ENCODE data around the gene GPRIN2.
"Not testable (repeated sequence)": the region's sequence is repeated elsewhere in the genome, so short reads cannot be mapped to it uniquely, and the experiment has no call there.

GPRIN2 gene

GRCh38 chr10:46556515-46557318 lies at the start of gene GPRIN2:
TSS of gene GPRIN2 (minus strand) at chr10:46556658. CDS start at chr10:46550736, 5,922 bp downstream.
- DNase-seq (ENCODE audit: low read depth in 2 of 2), result no peak

GRCh38 chr10:46600516-46600915 lies 44.1 kb upstream of the GPRIN2 start:
- not testable (repeated sequence) for DNase-seq (ENCODE audit: low read depth in 2 of 2)

- DNase-seq (ENCODE audit: low read depth in 2 of 2), result not testable (repeated sequence)
Measured at GRCh38 chr10:46597616-46598246, 41.3 kb upstream of the GPRIN2 start.

- DNase-seq (ENCODE audit: low read depth in 2 of 2), result not testable (repeated sequence)
Measured at GRCh38 chr10:46596570-46596969, 40.1 kb upstream of the GPRIN2 start.

GRCh38 chr10:46594453-46595063 lies 38.1 kb upstream of the GPRIN2 start:
- not testable (repeated sequence) for DNase-seq (ENCODE audit: low read depth in 2 of 2)

- not testable (repeated sequence) for DNase-seq (ENCODE audit: low read depth in 2 of 2)
Measured at GRCh38 chr10:46593307-46593706, 36.8 kb upstream of the GPRIN2 start.

GRCh38 chr10:46591053-46591452 lies 34.6 kb upstream of the GPRIN2 start:
- DNase-seq (ENCODE audit: low read depth in 2 of 2), result not testable (repeated sequence)

GRCh38 chr10:46589589-46589988 lies 33.1 kb upstream of the GPRIN2 start:
- not testable (repeated sequence) for DNase-seq (ENCODE audit: low read depth in 2 of 2)

GRCh38 chr10:46588221-46588620 lies 31.8 kb upstream of the GPRIN2 start:
- DNase-seq (ENCODE audit: low read depth in 2 of 2), result not testable (repeated sequence)

GRCh38 chr10:46587546-46587945 lies 31.1 kb upstream of the GPRIN2 start:
- DNase-seq (ENCODE audit: low read depth in 2 of 2), result not testable (repeated sequence)

GRCh38 chr10:46585246-46585645 lies 28.8 kb upstream of the GPRIN2 start:
- DNase-seq (ENCODE audit: low read depth in 2 of 2), result not testable (repeated sequence)

GRCh38 chr10:46584196-46584595 lies 27.7 kb upstream of the GPRIN2 start:
- not testable (repeated sequence) for DNase-seq (ENCODE audit: low read depth in 2 of 2)

- DNase-seq (ENCODE audit: low read depth in 2 of 2), result not testable (repeated sequence)
Measured at GRCh38 chr10:46582568-46582967, 26.1 kb upstream of the GPRIN2 start.

GRCh38 chr10:46581997-46582396 lies 25.5 kb upstream of the GPRIN2 start:
- not testable (repeated sequence) for DNase-seq (ENCODE audit: low read depth in 2 of 2)

- DNase-seq (ENCODE audit: low read depth in 2 of 2), result not testable (repeated sequence)
Measured at GRCh38 chr10:46579378-46579777, 22.9 kb upstream of the GPRIN2 start.

GRCh38 chr10:46578474-46579178 lies 22.2 kb upstream of the GPRIN2 start, which contains the start of gene SYT15:
TSS of gene SYT15 (plus strand) at chr10:46579128. CDS start at chr10:46579169, 41 bp downstream.
- DNase-seq (ENCODE audit: low read depth in 2 of 2), result not testable (repeated sequence)

GRCh38 chr10:46577624-46578473 lies 21.4 kb upstream of the GPRIN2 start:
- not testable (repeated sequence) for DNase-seq (ENCODE audit: low read depth in 2 of 2)

GRCh38 chr10:46573884-46574283 lies 17.4 kb upstream of the GPRIN2 start:
- DNase-seq (ENCODE audit: low read depth in 2 of 2), result not testable (repeated sequence)

GRCh38 chr10:46573314-46573713 lies 16.9 kb upstream of the GPRIN2 start:
- not testable (repeated sequence) for DNase-seq (ENCODE audit: low read depth in 2 of 2)

GRCh38 chr10:46572765-46573164 lies 16.3 kb upstream of the GPRIN2 start:
- DNase-seq (ENCODE audit: low read depth in 2 of 2), result not testable (repeated sequence)

GRCh38 chr10:46570655-46571054 lies 14.2 kb upstream of the GPRIN2 start:
- DNase-seq (ENCODE audit: low read depth in 2 of 2), result not testable (repeated sequence)
